GM19372 (cell line): ENCODE measurements around the gene IFI44L.

Experiments used
- ATAC-seq: cut with Tn5 transposase; IDR thresholded peaks from one replicate; pipeline ENCODE4 v1.9.1; 2021; ENCODE audit warnings: mild to moderate bottlenecking, low read depth, moderate library complexity; ENCODE audit not compliant: unreplicated experiment

IFI44L gene

GRCh38 chr1:78633209-78633608 is 13.0 kb downstream of the IFI44L start:
- no peak for ATAC-seq

- ATAC-seq: peak; percentile 89
These were observed 20.2 kb downstream of the IFI44L start for GRCh38 chr1:78640462-78640861.

- no peak for ATAC-seq
These were observed 21.3 kb downstream of the IFI44L start for GRCh38 chr1:78641558-78641957.

- ATAC-seq: no peak
These were observed 25.5 kb downstream of the IFI44L start for GRCh38 chr1:78645723-78646122.

GRCh38 chr1:78647238-78647637 is 27.0 kb downstream of the IFI44L start:
- no peak for ATAC-seq

- ATAC-seq: peak; percentile 83
These were observed 29.4 kb downstream of the IFI44L start, which contains the start of gene IFI44 for GRCh38 chr1:78649628-78650027. Gene IFI44 (plus strand): TSS chr1:78649831. CDS start chr1:78650196, 365 bp downstream.

- no peak for ATAC-seq
These were observed 29.9 kb downstream of the IFI44L start for GRCh38 chr1:78650114-78650660.

- ATAC-seq: peak; percentile 49
These were observed 31.0 kb downstream of the IFI44L start for GRCh38 chr1:78651241-78651640.

- ATAC-seq: no peak
These were observed 31.8 kb downstream of the IFI44L start for GRCh38 chr1:78652019-78652560.

- ATAC-seq: no peak
These were observed 38.7 kb downstream of the IFI44L start for GRCh38 chr1:78658901-78659300.

- ATAC-seq: no peak
These were observed 43.7 kb downstream of the IFI44L start for GRCh38 chr1:78663923-78664322.

- ATAC-seq: no peak
These were observed 44.5 kb downstream of the IFI44L start for GRCh38 chr1:78664763-78665162.

GRCh38 chr1:78665809-78666208 is 45.6 kb downstream of the IFI44L start:
- no peak for ATAC-seq

GRCh38 chr1:78667939-78668338 is 47.7 kb downstream of the IFI44L start:
- ATAC-seq: no peak

GRCh38 chr1:78668427-78668826 is 48.2 kb downstream of the IFI44L start:
- ATAC-seq: no peak

- ATAC-seq: no peak
These were observed 52.2 kb downstream of the IFI44L start for GRCh38 chr1:78672428-78672827.

GRCh38 chr1:78673120-78673519 is 52.9 kb downstream of the IFI44L start:
- no peak for ATAC-seq

- ATAC-seq: no peak
These were observed 56.2 kb downstream of the IFI44L start for GRCh38 chr1:78676347-78676982.

- no peak for ATAC-seq
These were observed 56.7 kb downstream of the IFI44L start for GRCh38 chr1:78676993-78677392.

- ATAC-seq: no peak
These were observed 57.5 kb downstream of the IFI44L start for GRCh38 chr1:78677788-78678187.

- peak; percentile 83 for ATAC-seq
These were observed 58.1 kb downstream of the IFI44L start for GRCh38 chr1:78678324-78678723.

GRCh38 chr1:78681265-78681664 is 61.0 kb downstream of the IFI44L start:
- no peak for ATAC-seq
